ENCODE measurements around the gene OR1F1.

Gene OR1F1

DNA sequence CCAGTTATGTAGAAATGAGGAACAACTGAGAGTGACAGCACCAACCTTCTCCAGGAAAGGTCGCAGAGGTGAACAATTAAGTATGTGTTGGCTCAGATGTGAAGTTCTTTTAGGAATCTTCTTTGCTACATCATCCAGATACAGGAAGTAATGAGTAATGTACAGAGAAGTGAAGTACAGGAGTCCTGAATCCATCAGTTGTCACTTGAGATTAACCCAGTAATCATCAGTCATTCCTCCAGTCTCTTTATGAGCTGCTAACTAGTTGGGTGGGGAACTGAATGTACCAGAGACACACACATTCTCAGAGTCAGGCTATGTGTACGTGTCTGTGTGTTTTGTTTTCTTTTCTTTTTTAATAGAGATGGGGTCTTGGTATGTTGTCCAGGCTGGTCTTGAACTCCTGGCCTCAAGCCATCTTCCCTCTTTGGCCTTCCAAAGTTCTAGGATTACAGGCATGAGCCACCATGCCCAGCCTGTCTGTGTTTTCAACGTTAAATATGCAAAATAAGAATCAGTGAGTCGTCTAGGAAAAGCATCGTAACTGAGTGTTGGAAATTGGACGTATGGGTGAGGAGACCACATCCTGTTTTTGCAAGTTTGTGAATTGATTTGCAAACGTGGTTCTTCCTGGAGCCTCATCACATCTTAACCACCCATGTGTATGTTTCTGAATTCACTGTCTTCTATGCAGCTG lies 27.0 kb downstream of the OR1F1 start:
- TF ChIP-seq, protein P1, sequence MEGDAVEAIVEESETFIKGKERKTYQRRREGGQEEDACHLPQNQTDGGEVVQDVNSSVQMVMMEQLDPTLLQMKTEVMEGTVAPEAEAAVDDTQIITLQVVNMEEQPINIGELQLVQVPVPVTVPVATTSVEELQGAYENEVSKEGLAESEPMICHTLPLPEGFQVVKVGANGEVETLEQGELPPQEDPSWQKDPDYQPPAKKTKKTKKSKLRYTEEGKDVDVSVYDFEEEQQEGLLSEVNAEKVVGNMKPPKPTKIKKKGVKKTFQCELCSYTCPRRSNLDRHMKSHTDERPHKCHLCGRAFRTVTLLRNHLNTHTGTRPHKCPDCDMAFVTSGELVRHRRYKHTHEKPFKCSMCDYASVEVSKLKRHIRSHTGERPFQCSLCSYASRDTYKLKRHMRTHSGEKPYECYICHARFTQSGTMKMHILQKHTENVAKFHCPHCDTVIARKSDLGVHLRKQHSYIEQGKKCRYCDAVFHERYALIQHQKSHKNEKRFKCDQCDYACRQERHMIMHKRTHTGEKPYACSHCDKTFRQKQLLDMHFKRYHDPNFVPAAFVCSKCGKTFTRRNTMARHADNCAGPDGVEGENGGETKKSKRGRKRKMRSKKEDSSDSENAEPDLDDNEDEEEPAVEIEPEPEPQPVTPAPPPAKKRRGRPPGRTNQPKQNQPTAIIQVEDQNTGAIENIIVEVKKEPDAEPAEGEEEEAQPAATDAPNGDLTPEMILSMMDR (IDR thresholded peaks at IDR 0.05; ENCODE audit: control insufficient read depth, insufficient read depth, low read depth, low read length, missing control alignments): no peak
- no peak overlapping the region for H3K4me3 ChIP-seq (ENCODE audit: control insufficient read depth, low read depth, low read length)
- no peak for DNase-seq (ENCODE audit: low read depth)

GRCh38 chr16:3215601-3216262 lies 27.7 kb downstream of the OR1F1 start:
- TF ChIP-seq, protein P1 (IDR thresholded peaks at IDR 0.05; ENCODE audit: control insufficient read depth, insufficient read depth, low read depth, low read length, missing control alignments): no peak
- no peak for DNase-seq (ENCODE audit: low read depth)
- no peak overlapping the region for H3K4me3 ChIP-seq (ENCODE audit: control insufficient read depth, low read depth, low read length)

GRCh38 chr16:3216263-3216640 lies 28.2 kb downstream of the OR1F1 start:
- DNase-seq (ENCODE audit: low read depth): no peak
- TF ChIP-seq, protein P1 (IDR thresholded peaks at IDR 0.05; ENCODE audit: control insufficient read depth, insufficient read depth, low read depth, low read length, missing control alignments): no peak
- H3K4me3 ChIP-seq (ENCODE audit: control insufficient read depth, low read depth, low read length): no peak overlapping the region

- H3K4me3 ChIP-seq (ENCODE audit: control insufficient read depth, low read depth, low read length): no peak overlapping the region
- no peak for DNase-seq (ENCODE audit: low read depth)
- TF ChIP-seq, protein P1 (IDR thresholded peaks at IDR 0.05; ENCODE audit: control insufficient read depth, insufficient read depth, low read depth, low read length, missing control alignments): no peak
Measured at GRCh38 chr16:3220839-3221238, 32.8 kb downstream of the OR1F1 start.

- no peak overlapping the region for H3K4me3 ChIP-seq (ENCODE audit: control insufficient read depth, low read depth, low read length)
- no peak for DNase-seq (ENCODE audit: low read depth)
- TF ChIP-seq, protein P1 (IDR thresholded peaks at IDR 0.05; ENCODE audit: control insufficient read depth, insufficient read depth, low read depth, low read length, missing control alignments): no peak
Measured at GRCh38 chr16:3223913-3224515, 36.0 kb downstream of the OR1F1 start.

DNA sequence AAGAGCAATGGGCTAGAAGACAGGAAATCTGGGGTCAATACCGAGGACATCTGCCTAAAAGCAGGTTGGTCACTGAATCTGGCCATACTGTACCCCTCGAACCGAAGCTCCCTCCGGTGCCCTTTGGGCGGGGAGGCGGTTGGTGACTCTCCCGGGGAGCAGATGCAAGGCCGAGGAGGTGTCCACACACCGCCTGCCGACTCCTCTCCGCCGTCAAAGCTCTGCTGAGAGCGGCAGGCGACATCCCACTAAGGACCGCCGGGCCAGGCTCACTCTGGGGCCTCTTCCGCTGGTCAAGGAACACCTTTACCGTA lies 46.5 kb downstream of the OR1F1 start:
- H3K4me3 ChIP-seq (ENCODE audit: control insufficient read depth, low read depth, low read length): peak overlapping the region; percentile 91
- TF ChIP-seq, protein P1 (IDR thresholded peaks at IDR 0.05; ENCODE audit: control insufficient read depth, insufficient read depth, low read depth, low read length, missing control alignments): no peak
- no peak for DNase-seq (ENCODE audit: low read depth)
